NB4 (cell line): ENCODE results near the gene SPARCL1.

ENCODE experiments used
- DNase-seq: peaks from one replicate; pipeline ENCODE4 v3.0.0; 2010; ENCODE audit warnings: low read depth
- H3K4me3 ChIP-seq: one replicate; pipeline ENCODE4 v1.5.1; 2011; ENCODE audit warnings: mild to moderate bottlenecking, low read depth, low read length, moderate library complexity
- MYC ChIP-seq: IDR thresholded peaks from 2 replicates; pipeline ENCODE4 v1.6.1; 2011; ENCODE audit warnings: low read depth, low read length
- POLR2A ChIP-seq: IDR thresholded peaks from 2 replicates; pipeline ENCODE4 v1.6.1; 2011; ENCODE audit warnings: mild to moderate bottlenecking; ENCODE audit not compliant: insufficient read length; ENCODE audit errors: extremely low read depth
- TF ChIP-seq, protein P1 (sequence below): IDR thresholded peaks from 2 replicates; pipeline ENCODE4 v1.6.1; 2011; ENCODE audit warnings: low read depth, low read length
- TF ChIP-seq, protein P2 (sequence below): IDR thresholded peaks from one replicate; pipeline ENCODE4 v1.5.1; 2012; ENCODE audit warnings: low read depth, low read length

Gene SPARCL1

DNA sequence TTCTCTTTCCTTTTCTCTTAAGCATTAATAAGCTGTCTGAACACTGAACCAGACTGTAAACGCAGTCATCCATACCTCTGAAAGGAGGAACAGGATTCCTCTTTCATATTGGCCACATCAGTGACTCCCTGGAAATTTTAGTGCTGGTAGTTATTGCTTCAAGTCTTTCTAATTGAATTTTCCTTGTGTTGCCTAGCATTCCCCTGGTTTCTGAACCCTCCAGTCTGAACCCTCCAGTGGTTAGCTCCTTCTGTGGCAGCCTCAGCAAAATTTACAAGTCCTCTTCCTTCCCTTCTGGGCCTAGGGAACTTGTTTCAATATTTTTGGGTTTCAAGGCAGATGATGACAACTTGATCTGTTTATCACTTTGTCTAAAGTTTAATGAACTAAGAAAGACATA is 7.9 kb downstream of the SPARCL1 start:
- DNase-seq: no peak
- H3K4me3 ChIP-seq: no peak overlapping the region
- TF ChIP-seq POLR2A (no peak), MYC (no peak)
- TF ChIP-seq, protein P1, sequence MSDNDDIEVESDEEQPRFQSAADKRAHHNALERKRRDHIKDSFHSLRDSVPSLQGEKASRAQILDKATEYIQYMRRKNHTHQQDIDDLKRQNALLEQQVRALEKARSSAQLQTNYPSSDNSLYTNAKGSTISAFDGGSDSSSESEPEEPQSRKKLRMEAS: no peak
- TF ChIP-seq, protein P2, sequence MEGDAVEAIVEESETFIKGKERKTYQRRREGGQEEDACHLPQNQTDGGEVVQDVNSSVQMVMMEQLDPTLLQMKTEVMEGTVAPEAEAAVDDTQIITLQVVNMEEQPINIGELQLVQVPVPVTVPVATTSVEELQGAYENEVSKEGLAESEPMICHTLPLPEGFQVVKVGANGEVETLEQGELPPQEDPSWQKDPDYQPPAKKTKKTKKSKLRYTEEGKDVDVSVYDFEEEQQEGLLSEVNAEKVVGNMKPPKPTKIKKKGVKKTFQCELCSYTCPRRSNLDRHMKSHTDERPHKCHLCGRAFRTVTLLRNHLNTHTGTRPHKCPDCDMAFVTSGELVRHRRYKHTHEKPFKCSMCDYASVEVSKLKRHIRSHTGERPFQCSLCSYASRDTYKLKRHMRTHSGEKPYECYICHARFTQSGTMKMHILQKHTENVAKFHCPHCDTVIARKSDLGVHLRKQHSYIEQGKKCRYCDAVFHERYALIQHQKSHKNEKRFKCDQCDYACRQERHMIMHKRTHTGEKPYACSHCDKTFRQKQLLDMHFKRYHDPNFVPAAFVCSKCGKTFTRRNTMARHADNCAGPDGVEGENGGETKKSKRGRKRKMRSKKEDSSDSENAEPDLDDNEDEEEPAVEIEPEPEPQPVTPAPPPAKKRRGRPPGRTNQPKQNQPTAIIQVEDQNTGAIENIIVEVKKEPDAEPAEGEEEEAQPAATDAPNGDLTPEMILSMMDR: no peak

DNA sequence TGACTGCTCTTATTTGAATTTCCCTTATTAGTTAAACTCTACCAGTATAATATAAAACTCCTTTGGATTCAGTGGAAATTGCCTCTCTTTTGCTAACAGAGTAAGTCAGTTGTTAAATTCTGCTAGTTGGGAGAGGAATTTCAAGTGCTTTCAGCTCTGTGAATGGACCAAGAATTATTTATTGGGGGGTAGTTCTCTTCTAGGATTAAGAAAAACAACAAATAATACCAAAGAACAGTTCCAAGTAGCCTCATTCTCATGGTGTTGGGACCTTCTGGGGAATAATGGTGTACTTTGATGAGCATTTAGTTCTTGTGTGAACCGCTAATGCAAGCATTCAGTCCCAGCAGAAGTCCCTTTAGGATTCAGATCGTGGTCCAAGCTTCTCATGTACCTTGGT is 11.6 kb downstream of the SPARCL1 start:
- TF ChIP-seq, protein P1: no peak
- TF ChIP-seq POLR2A (no peak), MYC (no peak)
- TF ChIP-seq, protein P2: no peak
- no peak overlapping the region for H3K4me3 ChIP-seq
- DNase-seq: no peak

DNA sequence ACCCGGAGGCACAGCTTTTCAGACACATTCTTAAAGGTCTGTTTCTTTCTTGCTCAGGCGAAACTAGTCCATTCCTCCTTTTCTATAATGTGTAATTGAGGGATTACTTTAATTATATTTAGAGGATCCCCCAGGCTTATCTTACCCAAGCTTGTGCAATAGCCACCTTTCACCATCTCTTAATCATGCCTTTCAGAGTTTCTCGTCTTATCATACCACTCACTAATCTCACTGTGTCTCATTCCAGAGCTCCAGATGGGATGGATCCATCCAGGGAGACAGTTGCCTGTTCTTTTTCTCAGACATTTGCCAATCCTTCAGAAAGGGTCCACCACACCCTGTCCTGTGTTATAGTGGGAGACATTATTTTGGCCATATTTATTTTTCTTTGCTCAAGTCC is 12.5 kb downstream of the SPARCL1 start:
- no peak overlapping the region for H3K4me3 ChIP-seq
- TF ChIP-seq MYC (no peak), POLR2A (no peak)
- TF ChIP-seq, protein P2: no peak
- TF ChIP-seq, protein P1: no peak
- DNase-seq: no peak

DNA sequence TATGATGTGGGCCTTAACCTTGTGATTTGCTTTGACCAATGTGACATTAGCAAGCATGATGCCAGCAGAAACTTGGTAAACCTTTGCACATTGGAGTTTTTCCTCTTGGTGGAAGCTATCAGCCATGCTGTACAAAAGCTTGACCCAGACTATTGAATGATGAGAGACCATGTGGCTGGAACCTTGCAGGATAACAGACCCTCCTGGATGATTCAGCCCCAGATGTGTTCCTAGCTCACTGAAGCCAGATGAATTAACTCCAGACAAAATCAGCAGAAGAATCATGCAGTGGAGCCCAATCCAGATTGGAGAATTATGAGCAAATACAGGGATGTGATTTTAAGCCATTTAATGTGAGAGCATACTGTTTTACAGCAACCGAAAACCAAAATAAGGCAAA is 16.8 kb downstream of the SPARCL1 start:
- H3K4me3 ChIP-seq: no peak overlapping the region
- DNase-seq: no peak
- TF ChIP-seq, protein P2: no peak
- TF ChIP-seq, protein P1: no peak
- TF ChIP-seq MYC (no peak), POLR2A (no peak)

DNA sequence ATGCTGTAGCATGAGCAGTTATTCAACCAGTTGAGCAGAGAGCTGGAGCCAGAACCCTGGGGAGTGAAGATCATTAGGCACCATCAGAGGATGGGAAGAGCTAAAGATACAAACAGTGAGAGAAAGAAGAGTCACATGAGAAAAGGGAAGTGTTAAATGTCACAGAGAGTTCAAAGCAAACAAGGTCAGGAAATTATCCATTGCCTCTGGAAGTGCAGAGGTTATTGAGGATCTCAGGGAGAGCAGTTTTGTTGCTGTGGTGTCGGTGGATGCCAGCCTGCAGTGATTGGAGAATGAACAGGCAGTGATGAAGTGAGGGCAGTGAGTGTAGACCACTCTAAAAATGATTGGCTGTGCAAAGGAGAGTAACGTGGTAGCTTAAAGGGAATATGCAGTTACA is 17.7 kb downstream of the SPARCL1 start:
- DNase-seq: no peak
- TF ChIP-seq, protein P1: no peak
- no peak for TF ChIP-seq POLR2A
- TF ChIP-seq, protein P2: no peak
- TF ChIP-seq MYC: no peak
- no peak overlapping the region for H3K4me3 ChIP-seq

DNA sequence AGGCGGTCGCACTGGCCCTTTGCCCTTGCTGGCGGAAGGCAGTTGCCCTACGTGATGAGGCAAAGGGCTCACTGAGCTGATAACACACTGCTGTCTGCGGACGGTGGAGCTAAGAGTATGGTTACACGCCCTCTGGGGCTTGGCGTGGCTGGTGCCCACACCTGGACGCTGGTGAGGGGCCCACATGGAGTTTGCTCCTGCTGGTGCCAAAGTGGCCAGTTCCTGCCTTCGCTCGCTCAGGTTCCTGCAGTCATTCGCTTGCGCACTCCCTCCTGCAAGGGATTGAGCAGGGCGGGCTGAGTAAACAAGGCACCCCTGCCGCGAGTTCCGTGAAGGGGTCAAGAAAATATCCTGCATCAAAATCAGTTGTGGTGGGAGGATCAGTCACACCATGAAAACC is 18.4 kb downstream of the SPARCL1 start:
- no peak overlapping the region for H3K4me3 ChIP-seq
- no peak for DNase-seq
- no peak for TF ChIP-seq MYC
- TF ChIP-seq, protein P2: no peak
